ENCODE measurements around the gene PCNX4.

PCNX4 gene

GRCh38 chr14:60161196-60162107, 69.7 kb downstream of the PCNX4 start:
- Histone ChIP-seq H3K4me1 (peaks cover 28% of the 10 kb centered on the region), H3K4me2 (ENCODE audit: low read length) (peak overlapping the region; percentile 39), H3K9ac (no peak overlapping the region), H2AFZ (peak overlapping the region; percentile 36), H3K4me3 (ENCODE audit: low read depth, low read length) (peak overlapping the region; percentile 17), H3K27me3 (ENCODE audit: control insufficient read depth, insufficient read depth, low read length) (no peaks in the 10 kb centered on the region), H3K9me3 (ENCODE audit: control insufficient read depth, low read length) (no peaks in the 10 kb centered on the region), H3K79me2 (peaks cover 15% of the 10 kb centered on the region), H3K36me3 (ENCODE audit: control insufficient read depth, insufficient read depth, low read length) (no peaks in the 10 kb centered on the region), H3K27ac (peak overlapping the region; percentile 60)
- no peak for TF ChIP-seq CTCF (IDR thresholded peaks at IDR 0.05)

DNA sequence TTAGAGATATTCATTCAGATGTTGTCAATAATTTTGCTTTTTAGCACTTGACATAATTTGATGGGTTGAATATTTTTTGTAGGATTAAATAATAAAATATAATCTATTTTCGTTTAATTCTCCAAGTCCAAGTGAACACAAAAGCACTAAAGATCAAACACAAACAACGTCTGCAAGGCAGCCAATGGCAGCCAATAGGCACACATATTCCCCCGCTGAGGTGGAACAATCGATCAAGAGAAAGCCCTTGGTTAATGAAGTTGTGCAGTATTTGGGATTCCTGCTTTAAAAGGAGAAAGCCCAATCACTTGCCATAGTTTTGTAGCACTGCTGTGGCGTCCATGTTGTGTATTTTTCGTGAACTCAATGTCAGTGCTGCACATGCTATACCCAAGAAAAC, 72.0 kb downstream of the PCNX4 start:
- Histone ChIP-seq H3K36me3 (ENCODE audit: control insufficient read depth, insufficient read depth, low read length) (no peaks in the 10 kb centered on the region), H2AFZ (peak overlapping the region; percentile 12), H3K4me3 (ENCODE audit: low read depth, low read length) (peak overlapping the region; percentile 85), H3K79me2 (peaks cover 6% of the 10 kb centered on the region), H3K27me3 (ENCODE audit: control insufficient read depth, insufficient read depth, low read length) (no peaks in the 10 kb centered on the region), H3K27ac (no peak overlapping the region), H3K9ac (no peak overlapping the region), H3K9me3 (ENCODE audit: control insufficient read depth, low read length) (no peaks in the 10 kb centered on the region), H3K4me1 (peaks cover 24% of the 10 kb centered on the region), H3K4me2 (ENCODE audit: low read length) (peak overlapping the region; percentile 85)
- no peak for TF ChIP-seq CTCF (IDR thresholded peaks at IDR 0.05)

- H3K27ac ChIP-seq, result peak overlapping the region; percentile 86
- no peaks in the 10 kb centered on the region for H3K9me3 ChIP-seq (ENCODE audit: control insufficient read depth, low read length)
- peak overlapping the region; percentile 85 for H3K4me2 ChIP-seq (ENCODE audit: low read length)
Observed at GRCh38 chr14:60164404-60164711, 72.6 kb downstream of the PCNX4 start.

GRCh38 chr14:60164712-60165546, 73.2 kb downstream of the PCNX4 start, which contains the start of gene DHRS7:
DHRS7 (minus strand) TSS chr14:60165398; CDS start chr14:60165309, 89 bp downstream.
- no peaks in the 10 kb centered on the region for H3K36me3 ChIP-seq (ENCODE audit: control insufficient read depth, insufficient read depth, low read length)
- peak within 1 kb of the TSS; percentile 86 for H3K27ac ChIP-seq
- TF ChIP-seq CTCF (IDR thresholded peaks at IDR 0.05), result peak; percentile 66

More at GRCh38 chr14:60164404-60164711, 72.6 kb downstream of the PCNX4 start:
- Histone ChIP-seq H3K4me1 (peaks cover 19% of the 10 kb centered on the region), H3K79me2 (peaks cover 6% of the 10 kb centered on the region), H3K9ac (peak overlapping the region; percentile 54), H3K27me3 (ENCODE audit: control insufficient read depth, insufficient read depth, low read length) (no peaks in the 10 kb centered on the region), H3K36me3 (ENCODE audit: control insufficient read depth, insufficient read depth, low read length) (no peaks in the 10 kb centered on the region), H2AFZ (peak overlapping the region; percentile 81), H3K4me3 (ENCODE audit: low read depth, low read length) (peak overlapping the region; percentile 85)
- TF ChIP-seq CTCF (IDR thresholded peaks at IDR 0.05), result no peak

More at GRCh38 chr14:60164712-60165546, 73.2 kb downstream of the PCNX4 start, which contains the start of gene DHRS7:
- Histone ChIP-seq H3K27me3 (ENCODE audit: control insufficient read depth, insufficient read depth, low read length) (no peaks in the 10 kb centered on the region), H2AFZ (peak within 1 kb of the TSS; percentile 81), H3K4me3 (ENCODE audit: low read depth, low read length) (peak within 1 kb of the TSS; percentile 85), H3K9ac (peak within 1 kb of the TSS; percentile 54), H3K4me2 (ENCODE audit: low read length) (peak within 1 kb of the TSS; percentile 85), H3K79me2 (peaks cover 6% of the 10 kb centered on the region), H3K4me1 (peaks cover 14% of the 10 kb centered on the region), H3K9me3 (ENCODE audit: control insufficient read depth, low read length) (no peaks in the 10 kb centered on the region)

Measured in parathyroid adenoma (tissue), 2 donors.